GM13977 (cell line): ENCODE data around the gene RAB4A.

ENCODE experiments used
- DNase-seq: peaks from one replicate; pipeline ENCODE4 v3.0.0; 2012; ENCODE audit warnings: low spot score
- CTCF ChIP-seq: IDR thresholded peaks from 2 replicates; pipeline ENCODE4 v1.5.1; 2012; ENCODE audit warnings: mild to moderate bottlenecking, control low read depth; ENCODE audit not compliant: insufficient read depth; ENCODE audit errors: extremely low read depth, missing control alignments
- in situ Hi-C: fragments of 300-500 bp; cut with MboI; formaldehyde crosslinking; loops from one replicate; pipeline ENCODE4 v1.12.0; 2022; ENCODE audit warnings: low sequenced_read_pairs, low pct_unique_long_range_greater_than_20kb, mixed read lengths, inconsistent platforms; ENCODE audit not compliant: unreplicated experiment

RAB4A gene

GRCh38 chr1:229264487-229264886 lies 6.4 kb upstream of the RAB4A start:
- in situ Hi-C loops, result loop anchor here (25.0 kb wide), 1 partner anchor 1048 kb away; no protein-coding TSS in a partner anchor
- no peak for DNase-seq
- no peak for TF ChIP-seq CTCF

- no peak for TF ChIP-seq CTCF
- in situ Hi-C loops, result loop anchor here (25.0 kb wide), 1 partner anchor 1046 kb away; no protein-coding TSS in a partner anchor
- DNase-seq, result no peak
Observed at GRCh38 chr1:229266274-229266673, 4.6 kb upstream of the RAB4A start.

GRCh38 chr1:229266832-229267500 lies 3.9 kb upstream of the RAB4A start:
- TF ChIP-seq CTCF, result no peak
- no peak for DNase-seq
- in situ Hi-C loops, result loop anchor here (25.0 kb wide), 1 partner anchor 1045 kb away; no protein-coding TSS in a partner anchor

GRCh38 chr1:229268505-229268904 lies 2.4 kb upstream of the RAB4A start:
- no peak for DNase-seq
- in situ Hi-C loops, result loop anchor here (25.0 kb wide), 1 partner anchor 1044 kb away; no protein-coding TSS in a partner anchor
- TF ChIP-seq CTCF, result no peak

GRCh38 chr1:229271448-229272159 lies 693 bp downstream of the RAB4A start:
- no peak for TF ChIP-seq CTCF
- DNase-seq, result peak; percentile 52
- in situ Hi-C loops, result loop anchor here (25.0 kb wide), 1 partner anchor 1041 kb away; no protein-coding TSS in a partner anchor

- DNase-seq, result no peak
- in situ Hi-C loops, result loop anchor here (25.0 kb wide), 1 partner anchor 1040 kb away; no protein-coding TSS in a partner anchor
- TF ChIP-seq CTCF, result no peak
Observed at GRCh38 chr1:229272164-229273158, 1.6 kb downstream of the RAB4A start.
